Upper lobe of left lung (tissue), 4 donors: Measurements from ENCODE around the gene STIMATE.

Source experiments
- EP300 ChIP-seq, 4 donors: sonication (generic); formaldehyde crosslinking; IDR thresholded peaks; one replicate each; pipeline ENCODE4 v1.5.1; 2017; ENCODE audit warnings: antibody characterized with exemption in 4 of 4, control low read depth in 2 of 4
- POLR2A ChIP-seq, 4 donors: fragments of 450-650 bp; IDR thresholded peaks; one replicate each; pipeline ENCODE4 v1.5.1; 2016 to 2017; ENCODE audit warnings: antibody characterized with exemption in 4 of 4, mild to moderate bottlenecking in 2 of 4
- POLR2AphosphoS5 ChIP-seq, 2 donors: sonication (generic); formaldehyde crosslinking; IDR thresholded peaks; one replicate each; pipeline ENCODE4 v1.5.1; 2017; ENCODE audit warnings: antibody characterized with exemption in 2 of 2
- TF ChIP-seq, protein P1 (sequence below), 6 experiments: fragments of 450-650 bp in 4 of 6; fragments of 200-600 bp in 2 of 6; sonication (generic) in 2 of 6; IDR thresholded peaks; one replicate each; pipeline ENCODE4 v1.5.1; 2016 to 2019; ENCODE audit warnings: antibody characterized with exemption in 6 of 6

DNA sequence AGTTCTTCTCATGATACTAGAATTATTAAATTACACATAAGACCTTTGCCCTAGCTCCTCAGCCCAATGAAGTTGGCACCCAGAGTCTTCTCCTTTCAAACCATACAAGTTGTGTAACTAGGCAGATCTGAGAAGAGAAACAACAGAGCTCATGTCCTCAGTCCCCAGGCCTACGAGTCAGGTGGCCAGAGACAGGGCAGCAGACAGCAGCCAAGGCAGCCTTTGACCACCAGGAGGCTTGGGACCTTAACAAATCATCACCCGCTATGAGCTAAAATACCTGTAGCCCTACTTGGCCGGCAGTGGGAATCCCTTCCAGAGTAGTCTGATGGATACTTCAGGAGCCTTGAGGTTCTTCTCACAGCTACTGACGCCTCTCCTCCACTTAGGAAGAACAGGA is 18.3 kb downstream of the STIMATE start:
- TF ChIP-seq, protein P1, sequence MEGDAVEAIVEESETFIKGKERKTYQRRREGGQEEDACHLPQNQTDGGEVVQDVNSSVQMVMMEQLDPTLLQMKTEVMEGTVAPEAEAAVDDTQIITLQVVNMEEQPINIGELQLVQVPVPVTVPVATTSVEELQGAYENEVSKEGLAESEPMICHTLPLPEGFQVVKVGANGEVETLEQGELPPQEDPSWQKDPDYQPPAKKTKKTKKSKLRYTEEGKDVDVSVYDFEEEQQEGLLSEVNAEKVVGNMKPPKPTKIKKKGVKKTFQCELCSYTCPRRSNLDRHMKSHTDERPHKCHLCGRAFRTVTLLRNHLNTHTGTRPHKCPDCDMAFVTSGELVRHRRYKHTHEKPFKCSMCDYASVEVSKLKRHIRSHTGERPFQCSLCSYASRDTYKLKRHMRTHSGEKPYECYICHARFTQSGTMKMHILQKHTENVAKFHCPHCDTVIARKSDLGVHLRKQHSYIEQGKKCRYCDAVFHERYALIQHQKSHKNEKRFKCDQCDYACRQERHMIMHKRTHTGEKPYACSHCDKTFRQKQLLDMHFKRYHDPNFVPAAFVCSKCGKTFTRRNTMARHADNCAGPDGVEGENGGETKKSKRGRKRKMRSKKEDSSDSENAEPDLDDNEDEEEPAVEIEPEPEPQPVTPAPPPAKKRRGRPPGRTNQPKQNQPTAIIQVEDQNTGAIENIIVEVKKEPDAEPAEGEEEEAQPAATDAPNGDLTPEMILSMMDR (IDR thresholded peaks at IDR 0.05) = peak in 1 of 6 experiments; percentile 14
- TF ChIP-seq POLR2AphosphoS5 (IDR thresholded peaks at IDR 0.05) = no peak
- TF ChIP-seq POLR2A (IDR thresholded peaks at IDR 0.05) = no peak
- no peak for TF ChIP-seq EP300 (IDR thresholded peaks at IDR 0.05)
